Measurements from ENCODE around the gene NBDY.

NBDY gene

DNA sequence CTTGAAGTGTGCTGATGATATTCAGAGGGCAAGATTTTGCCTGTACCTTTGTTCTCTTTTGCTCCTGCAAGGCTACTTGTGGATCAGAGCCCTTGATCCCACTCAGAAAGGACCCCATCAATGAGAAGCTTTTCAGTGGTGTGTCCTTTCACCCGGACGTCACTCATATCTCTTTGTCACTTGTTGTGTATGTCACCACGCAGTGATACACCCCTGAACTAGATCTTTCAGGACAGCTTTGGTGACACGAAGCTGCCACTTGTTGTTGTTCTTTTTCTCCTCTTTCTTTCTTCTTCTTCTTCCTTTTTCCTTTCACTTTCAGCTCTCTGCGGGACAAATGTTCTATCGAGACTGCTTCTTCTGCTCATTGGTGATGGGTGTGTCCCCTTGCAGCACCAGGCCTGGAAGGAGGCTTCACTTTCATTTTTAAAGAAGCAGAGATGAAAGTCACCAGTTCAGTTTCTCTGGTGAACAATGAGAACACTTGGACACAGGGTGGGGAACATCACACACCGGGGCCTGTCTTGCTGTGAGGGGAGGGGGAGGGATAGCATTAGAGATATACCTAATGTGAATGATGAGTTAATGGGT lies 83.6 kb downstream of the NBDY start:
- TF ChIP-seq, protein P1, sequence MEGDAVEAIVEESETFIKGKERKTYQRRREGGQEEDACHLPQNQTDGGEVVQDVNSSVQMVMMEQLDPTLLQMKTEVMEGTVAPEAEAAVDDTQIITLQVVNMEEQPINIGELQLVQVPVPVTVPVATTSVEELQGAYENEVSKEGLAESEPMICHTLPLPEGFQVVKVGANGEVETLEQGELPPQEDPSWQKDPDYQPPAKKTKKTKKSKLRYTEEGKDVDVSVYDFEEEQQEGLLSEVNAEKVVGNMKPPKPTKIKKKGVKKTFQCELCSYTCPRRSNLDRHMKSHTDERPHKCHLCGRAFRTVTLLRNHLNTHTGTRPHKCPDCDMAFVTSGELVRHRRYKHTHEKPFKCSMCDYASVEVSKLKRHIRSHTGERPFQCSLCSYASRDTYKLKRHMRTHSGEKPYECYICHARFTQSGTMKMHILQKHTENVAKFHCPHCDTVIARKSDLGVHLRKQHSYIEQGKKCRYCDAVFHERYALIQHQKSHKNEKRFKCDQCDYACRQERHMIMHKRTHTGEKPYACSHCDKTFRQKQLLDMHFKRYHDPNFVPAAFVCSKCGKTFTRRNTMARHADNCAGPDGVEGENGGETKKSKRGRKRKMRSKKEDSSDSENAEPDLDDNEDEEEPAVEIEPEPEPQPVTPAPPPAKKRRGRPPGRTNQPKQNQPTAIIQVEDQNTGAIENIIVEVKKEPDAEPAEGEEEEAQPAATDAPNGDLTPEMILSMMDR (IDR thresholded peaks at IDR 0.05; ENCODE audit: low read depth, low read length) = no peak
- TF ChIP-seq MYC (IDR thresholded peaks at IDR 0.05; ENCODE audit: low read depth, low read length) (no peak), POLR2A (IDR thresholded peaks at IDR 0.05; ENCODE audit: extremely low read depth, insufficient read length) (no peak)
- TF ChIP-seq, protein P2, sequence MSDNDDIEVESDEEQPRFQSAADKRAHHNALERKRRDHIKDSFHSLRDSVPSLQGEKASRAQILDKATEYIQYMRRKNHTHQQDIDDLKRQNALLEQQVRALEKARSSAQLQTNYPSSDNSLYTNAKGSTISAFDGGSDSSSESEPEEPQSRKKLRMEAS (IDR thresholded peaks at IDR 0.05; ENCODE audit: low read depth, low read length) = no peak
- H3K4me3 ChIP-seq (ENCODE audit: low read depth, low read length) = no peak overlapping the region
- no peak for DNase-seq (ENCODE audit: low read depth)

DNA sequence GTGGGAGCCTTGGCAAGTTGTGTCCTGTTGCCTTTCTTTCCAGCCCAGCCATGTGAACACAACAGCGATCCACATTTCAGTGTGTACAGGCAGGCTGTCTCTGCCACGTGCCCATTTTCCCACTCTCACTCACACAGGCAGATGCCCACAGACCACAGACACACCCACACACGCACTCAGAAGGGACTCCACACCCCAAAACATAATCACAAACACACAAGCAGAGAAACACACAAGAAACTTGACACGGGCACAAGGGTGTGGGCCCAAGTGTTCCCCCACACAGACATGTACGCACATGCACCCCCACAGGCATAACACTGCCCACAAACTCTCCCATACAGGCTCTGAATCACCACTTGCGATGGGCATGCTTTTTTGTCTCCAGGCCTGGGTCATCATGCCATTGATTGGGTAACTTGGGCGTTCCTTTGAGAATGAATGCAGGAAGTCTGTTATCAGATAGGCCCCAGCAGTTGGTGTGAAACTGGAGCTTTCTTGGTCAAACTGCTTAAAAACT lies 84.3 kb downstream of the NBDY start:
- H3K4me3 ChIP-seq (ENCODE audit: low read depth, low read length) = peak overlapping the region; percentile 25
- TF ChIP-seq, protein P2 (IDR thresholded peaks at IDR 0.05; ENCODE audit: low read depth, low read length) = peak; percentile 70
- peak; percentile 17; the same call in 1 of the 2 replicates for TF ChIP-seq MYC (IDR thresholded peaks at IDR 0.05; ENCODE audit: low read depth, low read length)
- TF ChIP-seq POLR2A (IDR thresholded peaks at IDR 0.05; ENCODE audit: extremely low read depth, insufficient read length) = peak; percentile 17
- TF ChIP-seq, protein P1 (IDR thresholded peaks at IDR 0.05; ENCODE audit: low read depth, low read length) = no peak
- DNase-seq (ENCODE audit: low read depth) = peak; percentile 86

DNA sequence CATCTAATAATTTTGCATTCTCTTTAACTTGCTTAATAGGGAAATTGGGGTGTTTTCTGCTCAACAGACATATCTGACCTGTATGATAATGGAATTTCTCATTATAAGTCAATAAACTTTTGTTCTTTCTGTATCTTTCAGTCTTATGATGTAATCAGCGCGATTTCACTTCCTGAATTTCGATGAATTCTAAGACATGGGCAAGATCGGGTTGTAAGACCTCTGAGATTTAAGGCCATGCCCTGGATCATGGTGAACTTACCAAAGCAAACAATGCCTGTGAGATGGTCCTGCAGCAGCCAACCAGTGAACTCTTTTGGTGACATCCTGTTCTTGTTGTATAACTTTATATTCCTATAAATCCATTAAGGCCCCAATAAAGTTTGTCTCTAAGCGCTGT lies 88.1 kb downstream of the NBDY start:
- DNase-seq (ENCODE audit: low read depth) = no peak
- TF ChIP-seq, protein P2 (IDR thresholded peaks at IDR 0.05; ENCODE audit: low read depth, low read length) = no peak
- TF ChIP-seq POLR2A (IDR thresholded peaks at IDR 0.05; ENCODE audit: extremely low read depth, insufficient read length) (no peak), MYC (IDR thresholded peaks at IDR 0.05; ENCODE audit: low read depth, low read length) (no peak)
- TF ChIP-seq, protein P1 (IDR thresholded peaks at IDR 0.05; ENCODE audit: low read depth, low read length) = no peak
- H3K4me3 ChIP-seq (ENCODE audit: low read depth, low read length) = no peak overlapping the region

DNA sequence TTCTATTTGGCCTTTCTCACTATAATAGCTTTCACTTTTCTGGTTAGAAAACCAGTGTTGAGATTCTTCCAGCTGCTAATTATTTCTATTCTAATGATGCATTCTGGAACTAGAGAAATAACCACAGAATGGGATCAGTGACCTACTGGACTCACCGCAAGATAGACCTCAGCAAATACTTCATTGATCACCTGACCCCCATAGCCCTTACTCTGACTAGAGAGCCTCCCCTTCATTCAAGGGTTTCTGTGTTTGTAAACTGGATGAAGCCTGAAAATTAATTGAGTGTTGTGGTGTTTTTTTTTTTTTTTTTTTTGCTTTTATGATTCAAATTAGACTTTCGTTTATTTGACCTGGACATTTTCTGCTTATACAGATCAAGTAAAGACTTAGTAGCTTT lies 97.0 kb downstream of the NBDY start:
- TF ChIP-seq, protein P2 (IDR thresholded peaks at IDR 0.05; ENCODE audit: low read depth, low read length) = no peak
- no peak for TF ChIP-seq MYC (IDR thresholded peaks at IDR 0.05; ENCODE audit: low read depth, low read length)
- TF ChIP-seq, protein P1 (IDR thresholded peaks at IDR 0.05; ENCODE audit: low read depth, low read length) = no peak
- TF ChIP-seq POLR2A (IDR thresholded peaks at IDR 0.05; ENCODE audit: extremely low read depth, insufficient read length) = no peak
- DNase-seq (ENCODE audit: low read depth) = no peak

DNA sequence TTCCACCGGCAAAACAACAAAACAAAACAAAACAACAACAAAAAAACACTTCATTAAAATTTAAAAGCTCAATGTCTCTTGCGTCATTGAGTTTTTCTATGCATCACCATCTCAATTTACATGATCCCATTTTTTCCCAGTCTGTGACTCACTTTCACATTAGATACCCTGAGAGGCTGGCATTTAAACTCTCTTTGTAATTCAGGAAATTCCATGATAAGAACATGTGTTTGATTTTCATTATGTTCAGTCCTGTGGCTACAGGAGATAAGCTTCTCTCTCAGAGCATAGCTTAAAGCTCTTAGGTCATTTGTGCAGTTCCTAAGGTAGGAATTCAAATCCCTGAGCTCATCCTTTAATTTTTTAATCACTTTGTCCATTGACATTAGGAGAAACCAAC lies 104.6 kb downstream of the NBDY start:
- DNase-seq (ENCODE audit: low read depth) = no peak
- TF ChIP-seq MYC (IDR thresholded peaks at IDR 0.05; ENCODE audit: low read depth, low read length) (no peak), POLR2A (IDR thresholded peaks at IDR 0.05; ENCODE audit: extremely low read depth, insufficient read length) (no peak)
- TF ChIP-seq, protein P2 (IDR thresholded peaks at IDR 0.05; ENCODE audit: low read depth, low read length) = no peak
- TF ChIP-seq, protein P1 (IDR thresholded peaks at IDR 0.05; ENCODE audit: low read depth, low read length) = no peak
- no peak overlapping the region for H3K4me3 ChIP-seq (ENCODE audit: low read depth, low read length)

More for the DNA sequence above, 97.0 kb downstream of the NBDY start:
- no peak overlapping the region for H3K4me3 ChIP-seq (ENCODE audit: low read depth, low read length)

All from NB4 (cell line).